Thyroid gland (tissue), 4 donors: Measurements from ENCODE around the gene OMP. TPM values are rescaled to one million over a fixed set of nuclear protein-coding genes. Genes with fewer than 3 reads are reported as not detected.

Source experiments
- DNase-seq, 2 donors: peaks; one replicate each; pipeline ENCODE4 v3.0.0-alpha.2; 2019
- H3K27ac ChIP-seq, 3 donors: fragments of 200-600 bp; sonication (generic); 1 replicate in 2 of 3; 2 replicates in 1 of 3; pipeline ENCODE4 v1.5.1; 2016 to 2019; ENCODE audit warnings: mild to moderate bottlenecking in 1 of 3, moderate library complexity in 1 of 3
- H3K27me3 ChIP-seq: fragments of 200-600 bp; sonication (generic); one replicate; pipeline ENCODE4 v1.5.1; 2019
- H3K36me3 ChIP-seq, 2 donors: fragments of 200-600 bp; sonication (generic); one replicate each; pipeline ENCODE4 v1.5.1; 2016 to 2019
- H3K4me1 ChIP-seq, 2 donors: fragments of 200-600 bp; sonication (generic); one replicate each; pipeline ENCODE4 v1.5.1; 2017 to 2019
- H3K4me3 ChIP-seq, 3 donors: fragments of 200-600 bp; sonication (generic); replicated peaks in 1 of 3; 1 replicate in 2 of 3; 2 replicates in 1 of 3; pipeline ENCODE4 v1.5.1; 2016; ENCODE audit warnings: mild to moderate bottlenecking in 1 of 3
- H3K9me3 ChIP-seq: fragments of 200-600 bp; sonication (generic); one replicate; pipeline ENCODE4 v1.5.1; 2017
- POLR2A ChIP-seq, 2 donors: fragments of 450-650 bp; IDR thresholded peaks; one replicate each; pipeline ENCODE4 v1.6.1; 2017; ENCODE audit warnings: antibody characterized with exemption in 2 of 2, mild to moderate bottlenecking in 2 of 2, moderate library complexity in 1 of 2
- WGBS, 2 donors: methylation state at CpG; one replicate each; pipeline ENCODE4 v1.1.5; 2017; 5-methylcytosine and 5-hydroxymethylcytosine counted together
- intact Hi-C: fragments of 100-400 bp; cut with DNase I; formaldehyde crosslinking; loops from one replicate; pipeline ENCODE4 v1.15.1; 2023
- total RNA-seq, 4 donors: library from RNA; depleted of rRNA; stranded (reverse); fragments of >200 nt; gene quantifications; one replicate each; pipeline ENCODE4 v1.2.3, GENCODE V29; 2016
- TF ChIP-seq, protein P1 (sequence below), 6 experiments: fragments of 200-600 bp in 3 of 6; fragments of 450-650 bp in 3 of 6; sonication (generic) in 3 of 6; IDR thresholded peaks; one replicate each; pipeline ENCODE4 v1.5.1; 2016 to 2019; ENCODE audit warnings: antibody characterized with exemption in 6 of 6, mild to moderate bottlenecking in 2 of 6, inconsistent platforms in 1 of 6, moderate library complexity in 1 of 6

The OMP gene
- total RNA-seq, 4 donors from 2014 or later = 2.3 TPM; not detected in 3

- no peaks in the 10 kb centered on the region for H3K27me3 ChIP-seq
- no peaks in the 10 kb centered on the region for H3K36me3 ChIP-seq
- H3K4me3 ChIP-seq = no peak overlapping the region
- 90 to 92% methylated on average over 7 to 8 of the region's 8 CpGs for WGBS, 2 donors
- intact Hi-C loops = loop anchor here (10.0 kb wide), 1 partner anchor 433 kb away; no protein-coding TSS in a partner anchor
- TF ChIP-seq POLR2A (IDR thresholded peaks at IDR 0.05) = no peak
- TF ChIP-seq, protein P1, sequence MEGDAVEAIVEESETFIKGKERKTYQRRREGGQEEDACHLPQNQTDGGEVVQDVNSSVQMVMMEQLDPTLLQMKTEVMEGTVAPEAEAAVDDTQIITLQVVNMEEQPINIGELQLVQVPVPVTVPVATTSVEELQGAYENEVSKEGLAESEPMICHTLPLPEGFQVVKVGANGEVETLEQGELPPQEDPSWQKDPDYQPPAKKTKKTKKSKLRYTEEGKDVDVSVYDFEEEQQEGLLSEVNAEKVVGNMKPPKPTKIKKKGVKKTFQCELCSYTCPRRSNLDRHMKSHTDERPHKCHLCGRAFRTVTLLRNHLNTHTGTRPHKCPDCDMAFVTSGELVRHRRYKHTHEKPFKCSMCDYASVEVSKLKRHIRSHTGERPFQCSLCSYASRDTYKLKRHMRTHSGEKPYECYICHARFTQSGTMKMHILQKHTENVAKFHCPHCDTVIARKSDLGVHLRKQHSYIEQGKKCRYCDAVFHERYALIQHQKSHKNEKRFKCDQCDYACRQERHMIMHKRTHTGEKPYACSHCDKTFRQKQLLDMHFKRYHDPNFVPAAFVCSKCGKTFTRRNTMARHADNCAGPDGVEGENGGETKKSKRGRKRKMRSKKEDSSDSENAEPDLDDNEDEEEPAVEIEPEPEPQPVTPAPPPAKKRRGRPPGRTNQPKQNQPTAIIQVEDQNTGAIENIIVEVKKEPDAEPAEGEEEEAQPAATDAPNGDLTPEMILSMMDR (IDR thresholded peaks at IDR 0.05) = no peak
- H3K27ac ChIP-seq = no peak overlapping the region
- no peaks in the 10 kb centered on the region for H3K9me3 ChIP-seq
- H3K4me1 ChIP-seq = peaks cover 3 to 4% of the 10 kb centered on the region in 2 donors
- no peak for DNase-seq
These were observed 19.4 kb downstream of the OMP start for GRCh38 chr11:77121876-77122575.

DNA sequence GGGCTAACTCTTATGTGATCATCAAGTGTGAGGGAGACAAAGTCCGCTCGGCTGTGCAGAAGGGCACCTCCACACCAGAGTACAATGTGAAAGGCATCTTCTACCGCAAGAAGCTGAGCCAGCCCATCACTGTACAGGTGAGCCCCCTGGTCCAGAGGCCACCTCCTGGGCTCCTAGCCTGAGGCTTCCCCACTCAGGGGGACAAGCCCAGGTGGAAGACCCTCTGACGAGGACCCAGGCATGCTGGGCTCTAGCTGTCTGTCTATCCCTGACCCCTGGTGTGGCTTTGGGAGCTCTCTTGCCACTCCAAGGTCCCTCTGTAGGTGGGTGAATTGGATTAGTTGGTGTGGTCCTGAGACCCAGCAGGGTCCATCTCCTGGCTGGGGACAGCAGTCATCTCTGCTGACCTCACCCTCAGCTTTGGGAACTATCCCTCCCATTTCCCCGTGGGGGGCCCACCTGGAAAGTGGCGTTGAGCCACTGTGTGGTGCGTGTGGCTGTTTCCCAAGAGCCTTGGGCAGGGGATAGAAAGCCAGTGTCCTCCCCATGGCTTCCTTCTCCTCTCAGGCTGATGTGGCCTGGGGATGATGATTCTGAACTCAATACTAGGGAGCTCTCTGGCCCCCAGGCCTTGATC is 20.1 kb downstream of the OMP start:
- WGBS, 2 donors = 92 to 96% methylated on average over 5 to 6 of the region's 7 CpGs
- no peaks in the 10 kb centered on the region for H3K36me3 ChIP-seq
- intact Hi-C loops = loop anchor here (10.0 kb wide), 1 partner anchor 432 kb away; no protein-coding TSS in a partner anchor

GRCh38 chr11:77123591-77123990 is 21.0 kb downstream of the OMP start:
- Histone ChIP-seq H3K4me1 (peaks cover 8 to 16% of the 10 kb centered on the region in 2 donors), H3K36me3 (no peaks in the 10 kb centered on the region), H3K4me3 (no peak overlapping the region), H3K27me3 (no peaks in the 10 kb centered on the region), H3K27ac (no peak overlapping the region), H3K9me3 (no peaks in the 10 kb centered on the region)
- no peak for DNase-seq
- intact Hi-C loops = loop anchor here (10.0 kb wide), 1 partner anchor 431 kb away; no protein-coding TSS in a partner anchor
- WGBS, 2 donors = 100% methylated on average over 4 to 7 of the region's 8 CpGs
- no peak for TF ChIP-seq POLR2A (IDR thresholded peaks at IDR 0.05)
- TF ChIP-seq, protein P1 (IDR thresholded peaks at IDR 0.05) = no peak

More for the DNA sequence above, 20.1 kb downstream of the OMP start:
- Histone ChIP-seq H3K4me3 (no peak overlapping the region), H3K27me3 (no peaks in the 10 kb centered on the region), H3K9me3 (no peaks in the 10 kb centered on the region), H3K4me1 (peaks cover 7 to 8% of the 10 kb centered on the region in 2 donors), H3K27ac (no peak overlapping the region)
- TF ChIP-seq POLR2A (IDR thresholded peaks at IDR 0.05) = no peak
- TF ChIP-seq, protein P1 (IDR thresholded peaks at IDR 0.05) = no peak
- no peak for DNase-seq

GRCh38 chr11:77124041-77124440 is 21.4 kb downstream of the OMP start:
- H3K36me3 ChIP-seq = no peaks in the 10 kb centered on the region
- intact Hi-C loops = loop anchor here (10.0 kb wide), 1 partner anchor 431 kb away; no protein-coding TSS in a partner anchor
- H3K4me3 ChIP-seq = no peak overlapping the region
- no peak overlapping the region for H3K27ac ChIP-seq
- peaks cover 8 to 16% of the 10 kb centered on the region in 2 donors for H3K4me1 ChIP-seq
- no peaks in the 10 kb centered on the region for H3K9me3 ChIP-seq
- H3K27me3 ChIP-seq = no peaks in the 10 kb centered on the region
- whole genome bisulfite sequencing, 2 donors = 88 to 93% methylated on average over 8 of the region's 8 CpGs
- TF ChIP-seq, protein P1 (IDR thresholded peaks at IDR 0.05) = no peak
- no peak for TF ChIP-seq POLR2A (IDR thresholded peaks at IDR 0.05)
- DNase-seq = no peak

DNA sequence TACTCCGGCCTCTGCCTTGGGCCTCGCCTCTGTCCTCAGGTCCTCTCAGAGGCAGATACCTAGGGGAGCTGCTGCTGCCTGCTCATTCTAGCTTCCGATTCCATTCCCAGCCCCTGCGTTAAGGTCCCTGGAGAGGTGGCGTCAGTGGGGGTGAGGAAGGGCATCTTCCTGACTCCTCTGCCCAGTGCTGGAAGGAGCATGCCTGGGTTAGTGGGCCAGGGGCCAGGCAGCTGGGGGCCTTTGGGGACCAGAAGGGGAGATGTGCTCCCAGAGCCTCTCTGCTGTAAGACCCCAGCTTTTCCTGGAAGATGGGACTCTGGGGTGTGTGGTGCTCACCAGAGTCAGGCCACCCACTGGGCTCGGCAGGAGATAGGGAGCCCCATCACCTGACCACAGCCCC is 21.8 kb downstream of the OMP start:
- Histone ChIP-seq H3K4me3 (no peak overlapping the region), H3K36me3 (no peaks in the 10 kb centered on the region), H3K4me1 (peaks cover 8 to 16% of the 10 kb centered on the region in 2 donors), H3K9me3 (no peaks in the 10 kb centered on the region), H3K27ac (no peak overlapping the region), H3K27me3 (no peaks in the 10 kb centered on the region)
- intact Hi-C loops = loop anchor here (10.0 kb wide), 1 partner anchor 430 kb away; no protein-coding TSS in a partner anchor
- TF ChIP-seq, protein P1 (IDR thresholded peaks at IDR 0.05) = no peak
- TF ChIP-seq POLR2A (IDR thresholded peaks at IDR 0.05) = no peak
- no peak for DNase-seq
- 90 to 94% methylated on average over 6 of the region's 6 CpGs for WGBS, 2 donors
